H1 (cell line): ENCODE results near the gene RAET1G. TPM values are rescaled to one million over a fixed set of nuclear protein-coding genes. Genes with fewer than 3 reads are reported as not detected.

Experiments used
- CTCF ChIA-PET: fragments of 300-600 bp; sonication (Branson Sonifier 250); formaldehyde crosslinking; loops from one replicate; lab custom pipeline; 2021; ENCODE audit not compliant: partially characterized antibody; lab: Charles Lee
- POLR2A ChIA-PET: fragments of 300-600 bp; sonication (Branson Sonifier 250); formaldehyde crosslinking; loops from one replicate; lab custom pipeline; 2021; ENCODE audit warnings: inconsistent platforms; ENCODE audit not compliant: partially characterized antibody; lab: Charles Lee
- DNase-seq, 2 experiments: peaks; one replicate each; pipeline versions ENCODE4 v3.0.0 to v3.0.0-alpha.2; 2010 to 2022; ENCODE audit warnings: low spot score in 2 of 2, low read depth in 1 of 2, mixed read lengths in 1 of 2
- FAIRE-seq: peaks from 2 replicates; lab custom pipeline; 2011; peaks lifted over from hg19 to GRCh38; lab: Jason Lieb, UNC
- H2AFZ ChIP-seq: 2 replicates; pipeline ENCODE4 v1.8.1; 2012; ENCODE audit warnings: low read length, inconsistent platforms
- H2AK5ac ChIP-seq: 2 replicates; pipeline ENCODE4 v1.6.1; 2013; ENCODE audit warnings: low read depth, low read length
- H2BK120ac ChIP-seq: replicated peaks from 2 replicates; pipeline ENCODE3; 2013; ENCODE audit warnings: low read depth, low read length, inconsistent platforms
- H2BK12ac ChIP-seq: 2 replicates; pipeline ENCODE4 v1.6.1; 2013; ENCODE audit warnings: low read depth, low read length
- H2BK15ac ChIP-seq: 2 replicates; pipeline ENCODE4 v1.6.1; 2013; ENCODE audit warnings: low read length
- H2BK20ac ChIP-seq: 2 replicates; pipeline ENCODE4 v1.6.1; 2013; ENCODE audit warnings: low read length
- H2BK5ac ChIP-seq: 2 replicates; pipeline ENCODE4 v1.6.1; 2013; ENCODE audit warnings: low read depth, low read length
- H3K14ac ChIP-seq: 2 replicates; pipeline ENCODE4 v1.6.1; 2013; ENCODE audit warnings: inconsistent platforms; ENCODE audit not compliant: insufficient read length
- H3K18ac ChIP-seq: 2 replicates; pipeline ENCODE4 v1.6.1; 2013; ENCODE audit warnings: low read length; ENCODE audit errors: extremely low read depth
- H3K23ac ChIP-seq: 2 replicates; pipeline ENCODE4 v1.6.1; 2013; ENCODE audit warnings: inconsistent platforms; ENCODE audit not compliant: insufficient read length
- H3K23me2 ChIP-seq: 2 replicates; pipeline ENCODE4 v1.6.1; 2013; ENCODE audit warnings: low read depth, low read length
- H3K27ac ChIP-seq: 2 replicates; pipeline ENCODE4 v1.6.1; 2011; ENCODE audit warnings: low read depth, low read length, inconsistent platforms
- H3K27me3 ChIP-seq, 4 experiments: replicated peaks in 1 of 4; 1 replicate in 1 of 4; 2 replicates in 3 of 4; pipeline versions ENCODE4 v1.6.1 to v1.8.1; 2011 to 2013; ENCODE audit warnings: low read length in 3 of 4, mild to moderate bottlenecking in 3 of 4, inconsistent platforms in 2 of 4, mixed read lengths in 2 of 4, moderate library complexity in 1 of 4; ENCODE audit not compliant: control insufficient read depth in 3 of 4, insufficient read depth in 3 of 4; ENCODE audit errors: extremely low read depth in 1 of 4
- H3K36me3 ChIP-seq, 4 experiments: 2 replicates each; pipeline versions ENCODE4 v1.6.1 to v1.8.1; 2011 to 2013; ENCODE audit warnings: mild to moderate bottlenecking in 4 of 4, low read length in 3 of 4, moderate library complexity in 2 of 4, control low read depth in 1 of 4, inconsistent platforms in 1 of 4; ENCODE audit not compliant: insufficient read depth in 4 of 4, control insufficient read depth in 2 of 4
- H3K4ac ChIP-seq: replicated peaks from 2 replicates; pipeline ENCODE3; 2013; ENCODE audit warnings: low read length, low read depth, mixed read lengths, inconsistent platforms; ENCODE audit not compliant: insufficient read length
- H3K4me1 ChIP-seq, 4 experiments: replicated peaks in 1 of 4; 1 replicate in 1 of 4; 2 replicates in 3 of 4; pipeline versions ENCODE4 v1.6.1 to v1.8.1; 2011 to 2013; ENCODE audit warnings: low read length in 3 of 4, inconsistent platforms in 2 of 4, mixed read lengths in 1 of 4; ENCODE audit not compliant: insufficient read depth in 4 of 4, control insufficient read depth in 3 of 4
- H3K4me2 ChIP-seq, 2 experiments: 2 replicates each; pipeline versions ENCODE4 v1.6.1 to v1.8.1; 2011 to 2013; ENCODE audit warnings: low read depth in 2 of 2, low read length in 2 of 2, control low read depth in 1 of 2, inconsistent platforms in 1 of 2, mild to moderate bottlenecking in 1 of 2; ENCODE audit not compliant: insufficient read depth in 1 of 2
- H3K4me3 ChIP-seq, 4 experiments: fragments of 200-600, 300-600 bp in 1 of 4; sonication (generic), shearing (Covaris generic), sonication (Bioruptor Twin) in 1 of 4; 2 replicates each; pipeline versions ENCODE4 v1.5.1 to v1.8.1; 2011 to 2016; ENCODE audit warnings: low read length in 4 of 4, low read depth in 3 of 4, control low read depth in 2 of 4, inconsistent platforms in 2 of 4, mild to moderate bottlenecking in 2 of 4, mixed read lengths in 1 of 4, moderate library complexity in 1 of 4; ENCODE audit not compliant: insufficient read depth in 2 of 4; ENCODE audit errors: extremely low read depth in 1 of 4
- H3K56ac ChIP-seq: replicated peaks from 2 replicates; pipeline ENCODE3; 2013; ENCODE audit warnings: low read depth, mild to moderate bottlenecking, mixed read lengths, low read length, inconsistent platforms; ENCODE audit not compliant: insufficient read length
- H3K79me1 ChIP-seq: 2 replicates; pipeline ENCODE4 v1.6.1; 2013; ENCODE audit warnings: low read depth, low read length, control low read depth
- H3K79me2 ChIP-seq, 2 experiments: 2 replicates each; pipeline versions ENCODE4 v1.6.1 to v1.8.1; 2012 to 2013; ENCODE audit warnings: low read length in 2 of 2, mild to moderate bottlenecking in 2 of 2, inconsistent platforms in 1 of 2; ENCODE audit not compliant: insufficient read depth in 2 of 2, control insufficient read depth in 1 of 2
- H3K9ac ChIP-seq, 4 experiments: replicated peaks in 1 of 4; 1 replicate in 1 of 4; 2 replicates in 3 of 4; pipeline versions ENCODE4 v1.6.1 to v1.8.1; 2011 to 2013; ENCODE audit warnings: low read depth in 3 of 4, low read length in 3 of 4, control low read depth in 2 of 4, mild to moderate bottlenecking in 2 of 4, moderate library complexity in 2 of 4, inconsistent platforms in 1 of 4; ENCODE audit errors: extremely low read depth in 1 of 4
- H3K9me3 ChIP-seq, 2 experiments: 2 replicates each; pipeline versions ENCODE4 v1.6.1 to v1.8.1; 2012 to 2013; ENCODE audit warnings: mild to moderate bottlenecking in 2 of 2, moderate library complexity in 2 of 2, control low read depth in 1 of 2, inconsistent platforms in 1 of 2, low read depth in 1 of 2, low read length in 1 of 2, mixed read lengths in 1 of 2; ENCODE audit not compliant: insufficient read depth in 2 of 2
- H4K20me1 ChIP-seq, 2 experiments: replicated peaks in 1 of 2; 2 replicates each; pipeline versions ENCODE3 to v1.8.1; 2011 to 2013; ENCODE audit warnings: inconsistent platforms in 2 of 2, low read length in 2 of 2, mild to moderate bottlenecking in 1 of 2; ENCODE audit not compliant: insufficient read depth in 2 of 2, control insufficient read depth in 1 of 2
- H4K5ac ChIP-seq: 2 replicates; pipeline ENCODE4 v1.6.1; 2013; ENCODE audit warnings: low read length, low read depth, mixed read lengths, inconsistent platforms; ENCODE audit not compliant: insufficient read length
- H4K8ac ChIP-seq: 2 replicates; pipeline ENCODE4 v1.8.0; 2013; ENCODE audit warnings: mild to moderate bottlenecking, moderate library complexity, low read length, inconsistent platforms; ENCODE audit not compliant: insufficient read depth; ENCODE audit errors: extremely low read depth
- H4K91ac ChIP-seq: replicated peaks from 2 replicates; pipeline ENCODE3; 2013; ENCODE audit warnings: low read length, mixed read lengths, inconsistent platforms; ENCODE audit not compliant: insufficient read length
- BACH1 ChIP-seq: IDR thresholded peaks from 2 replicates; pipeline ENCODE4 v1.6.1; 2012; ENCODE audit warnings: low read length, improper control_type of control experiment
- CTCF ChIP-seq, 3 experiments: IDR thresholded peaks; 1 replicate in 2 of 3; 2 replicates in 1 of 3; pipeline versions ENCODE4 v1.5.1 to v1.6.1; 2011; ENCODE audit warnings: low read length in 3 of 3, mild to moderate bottlenecking in 3 of 3, inconsistent platforms in 2 of 3, low read depth in 1 of 3, moderate library complexity in 1 of 3; ENCODE audit not compliant: insufficient read depth in 1 of 3; ENCODE audit errors: control extremely low read depth in 1 of 3
- RXRA ChIP-seq: IDR thresholded peaks from 2 replicates; pipeline ENCODE4 v1.6.1; 2011; ENCODE audit warnings: low read depth, mild to moderate bottlenecking, low read length, moderate library complexity; ENCODE audit not compliant: insufficient read depth
- SAP30 ChIP-seq: fragments of 300-600 bp; sonication (generic); IDR thresholded peaks from 2 replicates; pipeline ENCODE4 v1.7.1; 2012; ENCODE audit warnings: low read length, moderate library complexity, mild to moderate bottlenecking, inconsistent platforms; ENCODE audit not compliant: insufficient read depth, insufficient replicate concordance
- SIX5 ChIP-seq: IDR thresholded peaks from 2 replicates; pipeline ENCODE4 v1.6.1; 2011; ENCODE audit warnings: mild to moderate bottlenecking, low read depth, low read length
- SP4 ChIP-seq: IDR thresholded peaks from 2 replicates; pipeline ENCODE4 v1.6.1; 2012; ENCODE audit warnings: low read length, inconsistent platforms
- TAF1 ChIP-seq: IDR thresholded peaks from 2 replicates; pipeline ENCODE4 v1.6.1; 2011; ENCODE audit warnings: mild to moderate bottlenecking, low read depth, low read length
- WGBS, 2 experiments: shearing (Covaris generic) in 1 of 2; methylation state at CpG; one replicate each; pipeline versions ENCODE4 v1.1.6 to v1.1.7; 2013 to 2015; ENCODE audit warnings: low lambda C conversion rate in 2 of 2, mixed read lengths in 2 of 2, inconsistent platforms in 1 of 2, low coverage in 1 of 2, missing lambda C conversion rate in 1 of 2; ENCODE audit not compliant: insufficient replicate concordance in 2 of 2, insufficient coverage in 1 of 2, insufficient read length in 1 of 2; ENCODE audit errors: extremely low coverage in 1 of 2, missing lambda C conversion rate in 1 of 2; 5-methylcytosine and 5-hydroxymethylcytosine counted together
- polyA plus RNA-seq, 7 experiments: library from polyadenylated mRNA; depleted of rRNA in 3 of 7; stranded (reverse) in 5 of 7; unstranded in 2 of 7; fragments of >200 nt in 5 of 7; fragments of 200-250 nt in 2 of 7; gene quantifications; 1 replicate in 5 of 7; 2 replicates in 1 of 7; 4 replicates in 1 of 7; pipeline versions ENCODE4 v1.2.1 to v1.2.3, GENCODE V29; 2011 to 2013; ENCODE audit warnings: missing spikeins in 2 of 7, mixed read lengths in 2 of 7
- total RNA-seq: library from RNA; stranded (reverse); fragmentation: NEBNext Ultra II Directional; extraction: Animal tissue kit (Norgen Biotek cat#: 25700); gene quantifications from 2 replicates; pipeline ENCODE4 v1.2.1, GENCODE V29; 2021
- TF ChIP-seq, protein P1 (sequence below): IDR thresholded peaks from 2 replicates; pipeline ENCODE4 v1.6.1; 2011; ENCODE audit warnings: low read length, improper control_type of control experiment
- TF ChIP-seq, protein P2 (sequence below): IDR thresholded peaks from 2 replicates; pipeline ENCODE4 v1.6.1; 2012; ENCODE audit warnings: inconsistent platforms

The RAET1G gene
- total and polyA plus RNA-seq, 2 of the 8 experiments (the other 6 are each of a cell fraction or from before 2014, with no cell fraction given) = 0.08 TPM; not detected in 1

DNA sequence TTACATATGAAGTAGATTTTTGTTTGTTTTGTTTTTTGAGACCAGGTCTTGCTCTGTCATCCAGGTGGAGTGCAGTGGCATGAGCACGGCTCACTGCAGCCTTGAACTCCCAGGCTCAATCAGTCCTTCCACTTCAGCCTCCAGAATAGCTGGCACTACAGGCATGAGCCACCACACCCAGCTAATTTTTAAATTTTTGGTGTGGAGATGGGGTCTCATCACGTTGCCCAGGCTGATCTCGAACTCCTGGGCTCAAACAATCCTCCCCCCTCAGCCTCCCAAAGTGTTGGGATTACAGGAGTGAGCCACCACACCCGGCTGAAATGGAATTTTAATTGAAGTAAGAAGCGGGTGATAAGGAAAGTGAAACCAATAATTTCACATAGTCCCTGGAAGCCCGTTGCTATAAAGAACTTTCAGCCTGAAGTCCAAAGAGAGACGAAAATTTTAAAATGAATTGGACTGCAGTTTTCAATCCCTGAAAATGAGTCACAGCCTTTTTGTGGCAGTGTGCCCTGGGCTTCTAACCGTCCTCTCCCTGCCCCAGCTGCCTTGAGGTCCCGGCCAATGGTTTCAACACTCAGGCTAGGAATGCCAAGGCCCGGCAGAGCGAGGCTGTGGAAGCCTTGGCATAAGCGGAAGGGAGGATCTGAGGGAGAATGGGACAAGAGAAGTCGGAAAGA, 25.8 kb downstream of the RAET1G start:
- no peak overlapping the region for H3K4me2 ChIP-seq
- H3K23ac ChIP-seq = no peak overlapping the region
- H4K91ac ChIP-seq = no peak overlapping the region
- 89% methylated on average over 13 of the region's 13 CpGs; no CpG with 5 or more reads in 1 of the 2 experiments for WGBS, 2 experiments
- H2AK5ac ChIP-seq = no peak overlapping the region
- no peak overlapping the region for H3K9ac ChIP-seq
- no peak overlapping the region for H4K8ac ChIP-seq
- H4K20me1 ChIP-seq = no peaks in the 10 kb centered on the region
- H3K4me1 ChIP-seq = peaks cover 0 to 4% (median 0%) of the 10 kb centered on the region in 4 experiments; a peak in 2 of 7 replicates
- H3K27ac ChIP-seq = no peak overlapping the region
- no peaks in the 10 kb centered on the region for H3K23me2 ChIP-seq
- no peak overlapping the region for H3K56ac ChIP-seq
- H2BK5ac ChIP-seq = no peak overlapping the region
- no peak for DNase-seq
- POLR2A ChIA-PET = no interaction called here
- H2BK120ac ChIP-seq = no peak overlapping the region
- H4K5ac ChIP-seq = no peak overlapping the region
- no peaks in the 10 kb centered on the region for H3K9me3 ChIP-seq
- no peak for FAIRE-seq
- H3K14ac ChIP-seq = no peak overlapping the region
- no peaks in the 10 kb centered on the region for H3K79me1 ChIP-seq
- CTCF ChIA-PET = interaction anchor here (0.7 to 2.9 kb wide), 9 partner anchors 9 to 118 kb away, joined by 3 to 15 read pairs (median 3); no protein-coding TSS in a partner anchor
- H2AFZ ChIP-seq = no peak overlapping the region
- H2BK12ac ChIP-seq = no peak overlapping the region
- H2BK20ac ChIP-seq = no peak overlapping the region
- no peak overlapping the region for H2BK15ac ChIP-seq
- H3K4me3 ChIP-seq = no peak overlapping the region
- no peak overlapping the region for H3K4ac ChIP-seq
- no peaks in the 10 kb centered on the region for H3K27me3 ChIP-seq
- H3K18ac ChIP-seq = no peak overlapping the region
- no peaks in the 10 kb centered on the region for H3K79me2 ChIP-seq
- H3K36me3 ChIP-seq = no peaks in the 10 kb centered on the region
- TF ChIP-seq SIX5 (no peak), BACH1 (no peak), CTCF (IDR thresholded peaks at IDR 0.05; ENCODE audit: control extremely low read depth in 1 of 3, insufficient read depth in 1 of 3, low read depth in 1 of 3, low read length in 3 of 3) (no peak), TAF1 (no peak), SAP30 (no peak), RXRA (no peak), SP4 (no peak)
- TF ChIP-seq, protein P1, sequence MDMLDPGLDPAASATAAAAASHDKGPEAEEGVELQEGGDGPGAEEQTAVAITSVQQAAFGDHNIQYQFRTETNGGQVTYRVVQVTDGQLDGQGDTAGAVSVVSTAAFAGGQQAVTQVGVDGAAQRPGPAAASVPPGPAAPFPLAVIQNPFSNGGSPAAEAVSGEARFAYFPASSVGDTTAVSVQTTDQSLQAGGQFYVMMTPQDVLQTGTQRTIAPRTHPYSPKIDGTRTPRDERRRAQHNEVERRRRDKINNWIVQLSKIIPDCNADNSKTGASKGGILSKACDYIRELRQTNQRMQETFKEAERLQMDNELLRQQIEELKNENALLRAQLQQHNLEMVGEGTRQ = no peak
- TF ChIP-seq, protein P2, sequence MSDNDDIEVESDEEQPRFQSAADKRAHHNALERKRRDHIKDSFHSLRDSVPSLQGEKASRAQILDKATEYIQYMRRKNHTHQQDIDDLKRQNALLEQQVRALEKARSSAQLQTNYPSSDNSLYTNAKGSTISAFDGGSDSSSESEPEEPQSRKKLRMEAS = no peak
